GM12892 (cell line): Measurements from ENCODE around the gene DUOX2.

Source experiments
- POLR2A ChIP-seq: IDR thresholded peaks from 2 replicates; pipeline ENCODE4 v1.6.1; 2011; ENCODE audit warnings: low read depth, low read length, control low read depth
- POLR2AphosphoS5 ChIP-seq: IDR thresholded peaks from 2 replicates; pipeline ENCODE4 v1.6.1; 2011; ENCODE audit warnings: low read depth, low read length, control low read depth

GRCh38 chr15:45151998-45152828 lies 38.2 kb upstream of the DUOX2 start:
- no peak for TF ChIP-seq POLR2A
- no peak for TF ChIP-seq POLR2AphosphoS5
